ENCODE data around the gene WEE2. TPM values are rescaled to one million over a fixed set of nuclear protein-coding genes. Genes with fewer than 3 reads are reported as not detected.

Gene WEE2
- not detected for total RNA-seq

DNA sequence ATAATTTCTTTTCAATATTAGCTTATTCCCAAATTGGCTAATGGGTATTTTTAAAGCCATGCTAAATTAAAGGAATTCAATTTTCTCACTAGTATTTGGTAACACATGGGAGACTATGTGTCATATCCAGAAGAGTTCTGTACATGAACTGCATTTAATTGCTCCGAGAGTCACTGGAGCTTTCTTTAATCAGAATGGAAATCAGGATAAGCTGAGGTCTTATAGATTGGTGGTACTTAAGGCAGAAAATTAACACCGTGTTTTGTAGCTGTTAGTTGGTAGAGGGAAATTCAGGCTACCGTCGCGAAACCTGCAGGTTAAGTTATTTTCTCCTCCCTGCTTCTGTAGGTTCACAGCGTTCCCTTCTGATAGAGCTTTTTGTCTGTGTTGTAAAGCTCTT lies at the start of gene WEE2:
Gene WEE2, plus strand, starts transcription at position 3 of the 400 bp plus-strand sequence. CDS start 406 bp downstream, outside the sequence.
- intact Hi-C loops (cut with DNase I): no loop called here
- Histone ChIP-seq H3K36me3 (replicated peaks in 1 of 2; ENCODE audit: insufficient read depth in 1 of 2, low read depth in 2 of 2) (no peaks in the 10 kb centered on the region), H3K4me3 (no peak within 1 kb of the TSS), H3K27ac (no peak within 1 kb of the TSS), H3K4me1 (peaks cover 4% of the 10 kb centered on the region), H3K9me3 (no peaks in the 10 kb centered on the region), H3K27me3 (no peaks in the 10 kb centered on the region)
- TF ChIP-seq POLR2A (IDR thresholded peaks at IDR 0.05): no peak
- TF ChIP-seq CTCF (IDR thresholded peaks at IDR 0.05): no peak
- DNase-seq: no peak
- 95 to 96% methylated on average over 6 of the region's 6 CpGs for WGBS, 2 donors
- no peak for ATAC-seq

DNA sequence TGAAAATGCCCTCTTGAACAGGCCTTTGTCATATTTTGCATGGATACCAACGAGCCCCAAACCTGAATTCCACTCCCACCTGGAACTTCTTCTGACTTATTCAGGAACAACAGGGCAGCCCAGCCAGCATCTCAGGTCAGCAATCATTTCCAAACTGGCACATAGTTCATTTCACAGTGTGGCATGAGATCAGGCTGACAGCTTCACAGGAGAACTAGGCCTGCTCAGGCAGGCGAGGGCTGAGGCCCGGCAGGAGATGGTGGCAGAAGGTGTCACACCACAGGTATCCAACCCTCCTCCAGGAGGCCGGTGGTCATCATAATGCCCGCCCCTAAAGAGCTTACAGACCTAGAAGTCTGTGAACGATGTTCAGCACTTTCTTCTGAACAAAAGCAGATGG lies 48.7 kb upstream of the WEE2 start:
- H3K4me3 ChIP-seq: no peak overlapping the region
- H3K27me3 ChIP-seq: no peaks in the 10 kb centered on the region
- no peaks in the 10 kb centered on the region for H3K9me3 ChIP-seq
- no peak overlapping the region for H3K27ac ChIP-seq
- TF ChIP-seq POLR2A (IDR thresholded peaks at IDR 0.05) (no peak), CTCF (IDR thresholded peaks at IDR 0.05) (no peak)
- 82 to 86% methylated on average over 6 of the region's 6 CpGs for WGBS, 2 donors
- peaks cover 16% of the 10 kb centered on the region for H3K4me1 ChIP-seq
- ATAC-seq (no peak), DNase-seq (no peak)
- intact Hi-C loops (cut with DNase I): no loop called here
- H3K36me3 ChIP-seq (replicated peaks in 1 of 2; ENCODE audit: insufficient read depth in 1 of 2, low read depth in 2 of 2): peaks cover 0 to 1% of the 10 kb centered on the region in 2 donors

- intact Hi-C loops (cut with DNase I): loop anchor here (10.0 kb wide), 1 partner anchor 75 kb away; the partner anchor contains the start of gene SSBP1
- Histone ChIP-seq H3K27ac (no peak overlapping the region), H3K4me3 (no peak overlapping the region), H3K9me3 (no peaks in the 10 kb centered on the region), H3K27me3 (no peaks in the 10 kb centered on the region), H3K4me1 (peaks cover 19% of the 10 kb centered on the region), H3K36me3 (replicated peaks in 1 of 2; ENCODE audit: insufficient read depth in 1 of 2, low read depth in 2 of 2) (peaks cover 0 to 1% of the 10 kb centered on the region in 2 donors)
- DNase-seq (peak in 1 of 4 donors; percentile 38), ATAC-seq (no peak)
- TF ChIP-seq POLR2A (IDR thresholded peaks at IDR 0.05) (no peak), CTCF (IDR thresholded peaks at IDR 0.05) (no peak)
- 64 to 94% methylated on average over 4 of the region's 4 CpGs for WGBS, 2 donors
Measured at GRCh38 chr7:141660259-141660658, 47.9 kb upstream of the WEE2 start.

DNA sequence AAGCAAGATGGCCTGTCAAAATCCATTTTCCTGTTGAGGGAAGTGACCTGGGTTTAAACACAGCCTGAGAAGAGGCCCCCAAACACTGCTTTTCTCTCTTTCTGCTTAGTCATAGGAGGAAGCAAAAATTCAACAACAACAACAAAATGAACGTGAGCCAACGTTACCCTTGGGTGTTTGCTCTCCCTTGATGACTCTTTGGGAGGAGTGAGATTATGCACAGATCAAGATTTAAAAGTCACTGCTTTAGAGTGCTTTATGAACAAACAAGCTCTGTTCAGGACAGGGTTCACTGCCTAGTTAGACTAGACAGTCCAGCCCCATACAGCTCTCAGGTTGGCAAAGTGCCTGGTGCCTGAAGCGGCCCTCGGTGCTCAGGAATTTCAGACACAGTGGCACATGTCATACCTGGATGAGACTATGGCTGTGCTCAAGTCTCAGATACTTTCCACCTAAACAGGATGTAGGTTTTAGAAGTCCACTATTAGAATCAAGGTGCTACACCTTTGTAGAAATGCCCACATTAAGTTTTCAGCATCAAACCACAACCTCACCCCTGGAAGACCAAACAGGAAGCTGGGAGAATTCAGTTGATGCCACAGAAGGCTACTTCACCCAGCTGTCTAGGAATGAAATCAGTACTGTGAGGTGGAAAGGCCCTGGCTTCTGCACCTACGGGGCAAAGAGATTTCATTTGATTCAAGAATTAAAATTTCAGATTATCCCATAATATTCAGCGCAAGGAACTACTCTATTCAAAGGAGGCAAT lies 44.9 kb upstream of the WEE2 start:
- peak; percentile 34 to 53 (median 41) for DNase-seq
- TF ChIP-seq POLR2A (IDR thresholded peaks at IDR 0.05): no peak
- no peak for TF ChIP-seq CTCF (IDR thresholded peaks at IDR 0.05)
- Histone ChIP-seq H3K36me3 (replicated peaks in 1 of 2; ENCODE audit: insufficient read depth in 1 of 2, low read depth in 2 of 2) (no peaks in the 10 kb centered on the region), H3K9me3 (no peaks in the 10 kb centered on the region), H3K27ac (peak overlapping the region; percentile 1 to 66 (median 48)), H3K4me3 (no peak overlapping the region), H3K27me3 (no peaks in the 10 kb centered on the region), H3K4me1 (peaks cover 19% of the 10 kb centered on the region)
- peak; percentile 63 for ATAC-seq
- intact Hi-C loops (cut with DNase I): loop anchor here (10.0 kb wide), 1 partner anchor 72 kb away; the partner anchor contains the start of gene SSBP1
- WGBS, 2 donors: 46 to 61% methylated on average over 6 of the region's 6 CpGs
